ENCODE data around the gene ZFP62. TPM values are rescaled to one million over a fixed set of nuclear protein-coding genes. Genes with fewer than 3 reads are reported as not detected.

Gene ZFP62
- total and polyA plus RNA-seq, 2 of the 4 experiments (the other 2 are of a cell fraction): 8.2 to 20.3 TPM

DNA sequence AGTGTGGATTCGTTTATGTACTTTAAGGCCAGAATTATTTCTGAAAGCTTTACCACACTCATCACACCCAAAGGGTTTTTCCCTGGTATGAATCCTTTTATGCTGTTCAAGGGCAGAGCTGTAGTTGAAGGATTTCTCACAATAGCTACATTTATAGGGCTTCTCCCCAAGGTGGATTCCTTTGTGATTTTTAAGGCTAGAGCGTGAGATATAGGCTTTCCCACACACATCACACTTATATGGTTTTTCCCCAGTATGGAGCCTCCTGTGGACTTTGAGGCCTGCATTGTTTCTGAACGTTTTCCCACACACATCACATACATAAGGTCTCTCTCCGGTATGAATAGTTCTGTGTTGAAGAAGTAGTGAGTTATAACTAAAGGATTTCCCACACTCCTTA lies 11.2 kb downstream of the ZFP62 start:
- peaks cover 57% of the 10 kb centered on the region for H3K9me3 ChIP-seq (ENCODE audit: control insufficient read depth, insufficient read depth, low read length)
- no peak for TF ChIP-seq SMC3 (IDR thresholded peaks at IDR 0.05; ENCODE audit: low read depth, low read length)
- no peak overlapping the region for H3K14ac ChIP-seq (replicated peaks; ENCODE audit: low read depth, low read length)
- H3K79me1 ChIP-seq (ENCODE audit: low read depth in 1 of 2, low read length in 2 of 2): peaks cover 0 to 3% of the 10 kb centered on the region in 2 experiments; a peak in 1 of 4 replicates
- no peak overlapping the region for H3K4ac ChIP-seq (ENCODE audit: low read depth, low read length)
- no TSS peak for BruUV-seq (replicated peaks)
- WGBS, 2 experiments (ENCODE audit: extremely low coverage in 2 of 2, insufficient read length in 1 of 2): no CpG with 5 or more reads among the region's 4 CpGs
- H2AK9ac ChIP-seq (replicated peaks; ENCODE audit: low read depth, low read length, poor library complexity): no peak overlapping the region
- no peak for ATAC-seq (ENCODE audit: low read depth)
- dilution Hi-C loops (cut with HindIII; ENCODE audit: low sequenced_read_pairs, unreplicated experiment): no loop called here
- H2AK5ac ChIP-seq (ENCODE audit: low read depth, low read length): no peak overlapping the region
- H3K4me2 ChIP-seq (ENCODE audit: low read depth, low read length): no peak overlapping the region
- no peaks in the 10 kb centered on the region for H3K4me1 ChIP-seq (ENCODE audit: control insufficient read depth, insufficient read depth, low read length)
- H4K5ac ChIP-seq (ENCODE audit: low read depth, low read length): no peak overlapping the region
- no peak for DNase-seq
- POLR2A ChIA-PET (ENCODE audit: unreplicated experiment): no interaction called here
- no peak overlapping the region for H2AFZ ChIP-seq (replicated peaks; ENCODE audit: low read length, poor library complexity)
- no peak overlapping the region for H3K9ac ChIP-seq (ENCODE audit: low read depth, low read length)
- no peak overlapping the region for H3K56ac ChIP-seq (ENCODE audit: extremely low read depth, insufficient read depth, low read length)
- in situ Hi-C loops (cut with MboI; ENCODE audit: low sequenced_read_pairs): no loop called here
- H4K8ac ChIP-seq (ENCODE audit: low read depth in 2 of 2, low read length in 2 of 2): no peak overlapping the region
- no peak overlapping the region for H4K91ac ChIP-seq (ENCODE audit: insufficient read depth, low read depth, low read length)
- H2BK5ac ChIP-seq (ENCODE audit: low read depth, low read length, poor library complexity, severe bottlenecking): no peak overlapping the region
- intact Hi-C loops (cut with micrococcal nuclease): no loop called here
- no peak overlapping the region for H3K18ac ChIP-seq (ENCODE audit: low read depth, low read length)
- H3K27ac ChIP-seq (ENCODE audit: insufficient read depth, low read length): no peak overlapping the region
- no peaks in the 10 kb centered on the region for H4K20me1 ChIP-seq (ENCODE audit: insufficient read depth, low read length)
- no peak overlapping the region for H3K4me3 ChIP-seq (ENCODE audit: insufficient read depth, low read depth, low read length)
- H2BK120ac ChIP-seq (ENCODE audit: low read depth, low read length): no peak overlapping the region
- no peaks in the 10 kb centered on the region for H3K27me3 ChIP-seq (ENCODE audit: control insufficient read depth, insufficient read depth, low read length)
- H2BK15ac ChIP-seq (ENCODE audit: low read depth, low read length): no peak overlapping the region
- H2BK20ac ChIP-seq (ENCODE audit: low read depth, low read length): no peak overlapping the region
- CTCF ChIA-PET: no interaction called here
- no peak overlapping the region for H3K23ac ChIP-seq (ENCODE audit: low read depth, low read length)
- H3K9me1 ChIP-seq (ENCODE audit: insufficient read depth, low read length): no peaks in the 10 kb centered on the region
- peaks cover 40% of the 10 kb centered on the region for H3K36me3 ChIP-seq (ENCODE audit: control insufficient read depth, insufficient read depth, low read length)

Measured in IMR-90 (cell line).